OCI-LY3 (cell line): Measurements from ENCODE around the gene RNF166.

ENCODE experiments used
- EZH2phosphoT487 ChIP-seq: fragments of 200-600 bp; shearing (Covaris generic); IDR thresholded peaks from 2 replicates; pipeline ENCODE4 v1.6.1; 2018; ENCODE audit warnings: antibody characterized with exemption, mixed run types, low read depth
- TF ChIP-seq, protein P1 (sequence below): fragments of 200-600, 300-600 bp; sonication (generic); IDR thresholded peaks from 2 replicates; pipeline ENCODE4 v1.5.1; 2014; ENCODE audit warnings: antibody characterized with exemption, low read length, low read depth

- TF ChIP-seq, protein P1, sequence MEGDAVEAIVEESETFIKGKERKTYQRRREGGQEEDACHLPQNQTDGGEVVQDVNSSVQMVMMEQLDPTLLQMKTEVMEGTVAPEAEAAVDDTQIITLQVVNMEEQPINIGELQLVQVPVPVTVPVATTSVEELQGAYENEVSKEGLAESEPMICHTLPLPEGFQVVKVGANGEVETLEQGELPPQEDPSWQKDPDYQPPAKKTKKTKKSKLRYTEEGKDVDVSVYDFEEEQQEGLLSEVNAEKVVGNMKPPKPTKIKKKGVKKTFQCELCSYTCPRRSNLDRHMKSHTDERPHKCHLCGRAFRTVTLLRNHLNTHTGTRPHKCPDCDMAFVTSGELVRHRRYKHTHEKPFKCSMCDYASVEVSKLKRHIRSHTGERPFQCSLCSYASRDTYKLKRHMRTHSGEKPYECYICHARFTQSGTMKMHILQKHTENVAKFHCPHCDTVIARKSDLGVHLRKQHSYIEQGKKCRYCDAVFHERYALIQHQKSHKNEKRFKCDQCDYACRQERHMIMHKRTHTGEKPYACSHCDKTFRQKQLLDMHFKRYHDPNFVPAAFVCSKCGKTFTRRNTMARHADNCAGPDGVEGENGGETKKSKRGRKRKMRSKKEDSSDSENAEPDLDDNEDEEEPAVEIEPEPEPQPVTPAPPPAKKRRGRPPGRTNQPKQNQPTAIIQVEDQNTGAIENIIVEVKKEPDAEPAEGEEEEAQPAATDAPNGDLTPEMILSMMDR: no peak
- no peak for TF ChIP-seq EZH2phosphoT487
Observed at GRCh38 chr16:88669980-88670379, 36.2 kb downstream of the RNF166 start.
